ENCODE results near the gene ACSL4.

GRCh38 chrX:109687903-109688302 is 45.2 kb downstream of the ACSL4 start:
- TF ChIP-seq CTCF (IDR thresholded peaks at IDR 0.05) (no peak), POLR2A (IDR thresholded peaks at IDR 0.05) (no peak)
